GM19328 (cell line): ENCODE measurements around the gene CASP10.
"Not testable (repeated sequence)": the region's sequence is repeated elsewhere in the genome, so short reads cannot be mapped to it uniquely, and the experiment has no call there.

Source experiments
- ATAC-seq: cut with Tn5 transposase; IDR thresholded peaks from one replicate; pipeline ENCODE4 v1.9.1; 2021; ENCODE audit warnings: mild to moderate bottlenecking, moderate library complexity; ENCODE audit not compliant: unreplicated experiment

The CASP10 gene

GRCh38 chr2:201231781-201232466 is 49.0 kb downstream of the CASP10 start:
- peak; percentile 36 for ATAC-seq

DNA sequence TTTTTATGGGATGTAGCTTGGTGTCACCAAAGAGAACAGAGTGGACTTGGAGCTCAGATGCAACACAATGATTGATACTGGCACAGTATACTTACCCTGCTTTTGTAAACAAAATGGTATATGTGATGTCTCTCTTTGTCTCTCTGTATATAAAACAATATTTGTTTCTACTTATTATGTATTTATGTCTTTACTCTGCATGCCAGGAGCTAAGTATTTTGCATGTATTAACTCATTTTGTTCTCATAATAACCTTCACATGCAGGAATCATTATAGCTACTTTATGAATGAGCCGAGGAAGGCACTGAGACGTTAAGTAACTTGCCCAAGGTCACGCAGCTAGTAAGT is 49.5 kb downstream of the CASP10 start:
- ATAC-seq = no peak

DNA sequence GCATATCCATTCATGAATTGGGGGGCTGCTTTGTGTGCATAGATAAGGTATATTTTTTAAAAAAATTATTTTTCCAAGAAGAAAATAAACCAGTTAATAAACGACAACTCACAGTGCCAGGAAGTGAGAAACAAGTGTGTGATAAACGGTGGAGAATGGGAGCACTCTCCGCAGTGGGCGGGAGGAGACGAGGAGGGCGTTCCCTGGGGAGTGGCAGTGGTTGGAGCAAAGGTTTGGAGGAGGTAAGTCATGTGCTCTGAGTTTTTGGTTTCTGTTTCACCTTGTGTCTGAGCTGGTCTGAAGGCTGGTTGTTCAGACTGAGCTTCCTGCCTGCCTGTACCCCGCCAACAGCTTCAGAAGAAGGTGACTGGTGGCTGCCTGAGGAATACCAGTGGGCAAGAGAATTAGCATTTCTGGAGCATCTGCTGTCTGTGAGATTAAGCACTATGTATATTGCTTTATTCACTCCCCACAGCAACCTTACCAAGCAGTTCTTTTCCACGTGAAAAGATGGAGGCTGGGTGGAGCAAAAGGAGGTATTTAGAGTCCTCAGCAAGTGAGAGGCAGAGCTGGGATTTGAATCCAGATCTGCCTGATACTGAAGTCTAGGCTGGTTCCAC is 50.4 kb downstream of the CASP10 start:
- peak; percentile 90 for ATAC-seq

DNA sequence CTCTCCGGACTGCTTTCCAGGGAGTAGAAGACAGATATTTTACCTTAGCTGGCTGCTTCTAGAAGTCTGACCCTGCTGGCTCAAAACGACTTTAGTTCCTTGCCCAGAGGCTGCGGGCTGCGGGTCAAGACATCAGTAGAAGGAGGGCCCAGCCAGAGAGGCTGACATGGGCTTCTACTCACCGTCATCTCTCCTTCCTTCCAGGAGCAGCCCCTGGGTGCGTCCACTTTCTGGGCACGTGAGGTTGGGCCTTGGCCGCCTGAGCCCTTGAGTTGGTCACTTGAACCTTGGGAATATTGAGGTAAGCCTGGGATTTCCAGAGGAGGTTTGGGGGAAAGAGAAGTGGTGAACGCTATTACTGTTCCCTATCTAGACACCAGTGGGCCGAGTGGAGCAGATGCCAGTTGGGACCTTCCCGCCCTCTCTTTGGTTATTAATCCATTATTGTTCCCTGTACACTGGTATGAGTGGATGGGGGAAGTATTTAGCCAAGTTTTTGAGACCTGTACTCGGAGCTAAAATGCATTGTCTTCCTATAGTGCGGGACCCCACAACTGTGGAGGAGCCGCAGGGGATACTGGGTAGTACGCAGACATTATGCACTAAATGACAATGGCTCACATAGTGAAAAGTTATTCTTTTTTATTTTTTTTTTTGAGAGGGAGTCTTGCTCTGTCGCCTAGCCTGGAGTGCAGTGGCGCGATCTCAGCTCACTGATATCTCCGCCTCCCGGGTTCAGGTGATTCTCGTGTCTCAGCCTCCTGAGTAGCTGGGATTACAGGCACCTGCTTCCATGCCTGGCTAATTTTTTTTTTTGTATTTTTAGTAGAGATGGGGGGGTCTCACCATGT is 51.1 kb downstream of the CASP10 start:
- peak; percentile 12 for ATAC-seq

DNA sequence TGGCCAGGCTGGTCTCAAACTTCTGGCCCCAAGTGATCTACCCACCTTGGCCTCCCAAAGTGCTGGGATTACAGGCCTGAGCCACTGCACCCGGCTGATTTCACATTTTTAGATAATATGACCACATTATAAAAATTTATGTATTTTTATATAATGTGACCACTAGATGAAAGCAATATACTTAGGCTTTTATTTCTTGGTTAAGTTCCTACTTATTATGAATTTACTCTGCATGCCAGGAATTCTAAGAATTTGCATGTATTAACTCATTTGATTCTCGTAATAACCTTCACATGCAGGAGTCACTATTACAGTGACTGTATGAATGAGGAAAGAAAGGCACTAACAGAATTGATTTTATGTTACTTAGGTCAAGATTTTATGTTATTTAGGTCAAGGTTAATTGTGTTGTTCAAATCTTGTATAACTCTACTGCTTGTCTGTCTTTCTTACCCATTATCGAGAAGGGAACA is 51.8 kb downstream of the CASP10 start:
- no peak for ATAC-seq

DNA sequence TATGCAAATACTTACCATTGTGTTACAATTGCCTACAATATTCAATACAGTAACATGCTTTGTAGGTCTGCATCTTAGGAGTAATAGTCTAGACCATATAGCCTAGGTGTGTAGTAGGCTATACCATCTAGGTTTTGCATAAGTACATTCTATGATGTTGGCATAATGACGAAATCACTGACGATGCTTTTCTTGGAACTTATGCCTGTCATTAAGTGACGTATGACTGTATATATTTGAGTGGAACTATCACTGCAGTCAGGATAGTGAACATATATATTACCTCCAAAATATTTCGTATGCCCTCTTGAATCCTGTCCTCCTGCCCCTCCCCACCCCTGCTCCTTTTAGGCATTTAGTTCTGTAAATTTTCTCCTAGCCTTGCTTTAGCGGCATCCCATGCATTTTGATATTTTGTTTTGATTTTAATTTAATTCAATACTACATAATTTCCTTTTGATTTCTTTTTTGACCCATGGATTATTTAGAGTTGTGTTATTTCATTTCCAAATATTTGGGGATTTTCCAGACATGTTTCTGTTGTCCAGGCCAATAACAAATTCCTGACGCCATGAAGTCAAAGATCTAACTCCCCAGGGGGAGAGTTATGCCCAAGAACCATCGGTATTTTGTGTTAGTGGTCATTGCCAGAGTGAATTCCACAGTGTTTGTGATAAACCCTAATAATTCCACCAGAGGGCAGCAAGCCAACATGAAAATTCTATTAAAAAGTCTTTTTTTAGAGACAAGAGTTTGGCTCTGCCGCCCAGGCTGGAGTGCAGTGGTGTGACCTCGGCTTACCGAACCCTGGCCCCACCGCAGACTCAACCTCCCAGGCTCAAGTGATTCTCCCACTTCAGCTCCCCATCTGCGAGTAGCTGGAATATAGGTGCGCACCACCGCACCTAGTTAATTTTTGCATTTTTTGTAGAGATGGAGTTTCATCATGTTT is 53.2 kb downstream of the CASP10 start:
- no peak for ATAC-seq

- ATAC-seq = no peak
These were observed 54.7 kb downstream of the CASP10 start for GRCh38 chr2:201237486-201238123.

DNA sequence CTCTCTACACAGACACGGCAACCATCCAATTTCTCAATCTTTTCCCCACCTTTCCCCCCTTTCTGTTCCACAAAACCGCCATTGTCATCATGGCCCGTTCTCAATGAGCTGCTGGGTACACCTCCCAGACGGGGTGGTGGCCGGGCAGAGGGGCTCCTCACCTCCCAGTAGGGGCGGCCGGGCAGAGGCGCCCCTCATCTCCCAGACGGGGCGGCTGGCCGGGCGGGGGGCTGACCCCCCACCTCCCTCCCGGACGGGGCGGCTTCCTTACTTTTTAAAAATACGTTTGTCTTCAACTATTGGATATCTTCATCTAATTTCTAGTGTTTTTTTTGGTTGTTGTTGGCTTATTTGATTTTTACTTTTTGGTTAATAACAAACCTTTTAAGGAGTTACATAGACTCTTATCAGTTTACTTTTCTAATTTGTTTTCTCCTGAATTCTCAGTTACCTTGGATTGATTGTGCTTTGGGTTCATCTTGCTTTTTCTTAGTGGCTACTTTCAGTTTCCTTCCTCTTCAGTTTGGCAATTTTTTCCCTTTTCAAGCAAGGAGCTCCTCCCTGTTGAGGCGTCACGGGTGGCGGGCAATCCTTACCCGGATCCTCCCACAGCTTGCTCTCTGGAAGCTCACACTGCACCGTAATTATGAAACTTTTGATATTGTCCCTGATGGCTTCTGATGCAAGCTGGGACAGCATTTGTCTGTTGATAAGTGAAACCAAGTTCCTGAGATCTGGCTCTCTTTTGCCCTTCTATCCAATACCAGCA is 56.4 kb downstream of the CASP10 start:
- not testable (repeated sequence) for ATAC-seq

- ATAC-seq = no peak
These were observed 59.8 kb downstream of the CASP10 start for GRCh38 chr2:201242571-201243277.

GRCh38 chr2:201244829-201245228 is 61.9 kb downstream of the CASP10 start:
- ATAC-seq = no peak

- ATAC-seq = no peak
These were observed 63.3 kb downstream of the CASP10 start for GRCh38 chr2:201246280-201246679.

- no peak for ATAC-seq
These were observed 65.4 kb downstream of the CASP10 start for GRCh38 chr2:201248288-201248844.

GRCh38 chr2:201249889-201250288 is 66.9 kb downstream of the CASP10 start:
- ATAC-seq = no peak

DNA sequence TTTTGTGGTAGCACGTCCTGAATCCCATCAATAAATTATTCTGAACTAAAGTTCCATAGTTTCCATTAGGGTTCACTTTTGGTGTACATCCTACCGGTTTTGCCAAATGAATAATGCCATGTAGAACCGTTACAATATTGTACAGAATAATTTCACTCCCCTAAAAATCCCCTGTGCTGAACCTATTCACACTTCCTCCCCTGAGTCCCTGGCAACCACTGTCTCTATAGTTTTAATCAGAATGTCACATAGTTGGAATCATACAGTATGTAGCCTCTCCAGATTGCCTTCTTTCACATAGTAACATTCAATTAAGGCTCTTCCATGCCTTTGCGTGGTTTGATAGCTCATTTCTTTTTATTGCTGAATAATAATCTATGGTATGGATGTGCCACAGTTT is 67.8 kb downstream of the CASP10 start:
- ATAC-seq = no peak

GRCh38 chr2:201254081-201254730 is 71.3 kb downstream of the CASP10 start:
- no peak for ATAC-seq

GRCh38 chr2:201255408-201256033 is 72.6 kb downstream of the CASP10 start:
- no peak for ATAC-seq

DNA sequence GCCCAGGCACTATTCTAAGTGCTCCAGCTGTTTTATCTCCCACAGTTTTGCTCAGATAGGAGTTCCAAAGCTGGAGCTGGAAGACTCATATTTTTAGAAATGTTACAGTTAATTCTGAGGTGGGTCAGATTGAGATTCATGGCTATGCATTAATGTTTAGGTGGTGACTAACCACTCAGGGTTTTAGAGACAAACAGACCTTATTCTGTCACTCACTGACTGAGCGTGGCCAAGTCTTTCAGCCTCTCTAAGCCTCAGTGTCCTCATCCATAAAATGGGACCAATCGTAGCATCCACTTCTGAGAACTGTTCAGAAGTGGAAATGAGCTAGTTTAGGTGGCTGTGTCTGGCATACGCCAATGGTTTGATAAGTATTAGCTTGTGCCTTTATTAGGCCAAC is 73.1 kb downstream of the CASP10 start:
- no peak for ATAC-seq
